ENCODE measurements around the gene CFAP410. TPM values are rescaled to one million over a fixed set of nuclear protein-coding genes. Genes with fewer than 3 reads are reported as not detected.

The CFAP410 gene
- total RNA-seq, 2 donors from 2014 or later, result 48.8 to 51.3 TPM

- peaks cover 3% of the 10 kb centered on the region for H3K36me3 ChIP-seq
- DNase-seq (ENCODE audit: low spot score) (no peak), ATAC-seq (ENCODE audit: insufficient number of reproducible peaks, low FRiP score, low read depth) (no peak)
- H3K27me3 ChIP-seq (replicated peaks; ENCODE audit: insufficient read depth), result no peaks in the 10 kb centered on the region
- H3K4me3 ChIP-seq, result no peak overlapping the region
- H3K4me1 ChIP-seq (ENCODE audit: control insufficient read depth in 1 of 2, low read depth in 2 of 2), result no peaks in the 10 kb centered on the region
- H3K27ac ChIP-seq, result no peak overlapping the region
- no peak for TF ChIP-seq CTCF (IDR thresholded peaks at IDR 0.05)
- peaks cover 20% of the 10 kb centered on the region for H3K9me3 ChIP-seq
Observed at GRCh38 chr21:44380876-44381275, 41.7 kb upstream of the CFAP410 start.

- Histone ChIP-seq H3K4me1 (ENCODE audit: control insufficient read depth in 1 of 2, low read depth in 2 of 2) (no peaks in the 10 kb centered on the region), H3K9me3 (peaks cover 16% of the 10 kb centered on the region), H3K4me3 (no peak overlapping the region), H3K36me3 (peaks cover 3% of the 10 kb centered on the region), H3K27ac (no peak overlapping the region), H3K27me3 (replicated peaks; ENCODE audit: insufficient read depth) (no peaks in the 10 kb centered on the region)
- no peak for ATAC-seq (ENCODE audit: insufficient number of reproducible peaks, low FRiP score, low read depth)
- no peak for TF ChIP-seq CTCF (IDR thresholded peaks at IDR 0.05)
- DNase-seq (ENCODE audit: low spot score), result no peak
Observed at GRCh38 chr21:44379991-44380865, 41.0 kb upstream of the CFAP410 start.

GRCh38 chr21:44379515-44379848 lies 40.3 kb upstream of the CFAP410 start:
- ATAC-seq (ENCODE audit: insufficient number of reproducible peaks, low FRiP score, low read depth) (no peak), DNase-seq (ENCODE audit: low spot score) (no peak)
- TF ChIP-seq CTCF (IDR thresholded peaks at IDR 0.05), result no peak
- H3K4me1 ChIP-seq (ENCODE audit: control insufficient read depth in 1 of 2, low read depth in 2 of 2), result no peaks in the 10 kb centered on the region
- peaks cover 9% of the 10 kb centered on the region for H3K9me3 ChIP-seq
- peaks cover 3% of the 10 kb centered on the region for H3K36me3 ChIP-seq
- no peaks in the 10 kb centered on the region for H3K27me3 ChIP-seq (replicated peaks; ENCODE audit: insufficient read depth)
- no peak overlapping the region for H3K27ac ChIP-seq
- H3K4me3 ChIP-seq, result no peak overlapping the region

- Histone ChIP-seq H3K4me1 (ENCODE audit: control insufficient read depth in 1 of 2, low read depth in 2 of 2) (no peaks in the 10 kb centered on the region), H3K27me3 (replicated peaks; ENCODE audit: insufficient read depth) (no peaks in the 10 kb centered on the region), H3K27ac (no peak overlapping the region), H3K9me3 (peaks cover 3% of the 10 kb centered on the region), H3K4me3 (no peak overlapping the region), H3K36me3 (no peaks in the 10 kb centered on the region)
- TF ChIP-seq CTCF (IDR thresholded peaks at IDR 0.05), result no peak
- DNase-seq (ENCODE audit: low spot score), result no peak
- no peak for ATAC-seq (ENCODE audit: insufficient number of reproducible peaks, low FRiP score, low read depth)
Observed at GRCh38 chr21:44378646-44379514, 39.7 kb upstream of the CFAP410 start.
